SK-N-DZ (cell line): Measurements from ENCODE around the gene TNFAIP8L1.

Experiments used
- DNase-seq: peaks from one replicate; pipeline ENCODE4 v3.0.0-alpha.2; 2015; ENCODE audit warnings: low spot score

Gene TNFAIP8L1

GRCh38 chr19:4647676-4648644, 8.6 kb downstream of the TNFAIP8L1 start:
- DNase-seq = no peak

- DNase-seq = no peak
These were observed 10.2 kb downstream of the TNFAIP8L1 start for GRCh38 chr19:4649392-4650047.

- DNase-seq = no peak
These were observed 10.8 kb downstream of the TNFAIP8L1 start for GRCh38 chr19:4650159-4650558.

- DNase-seq = no peak
These were observed 12.8 kb downstream of the TNFAIP8L1 start for GRCh38 chr19:4652075-4652474.

- no peak for DNase-seq
These were observed 14.6 kb downstream of the TNFAIP8L1 start for GRCh38 chr19:4653793-4654436.

- DNase-seq = no peak
These were observed 15.4 kb downstream of the TNFAIP8L1 start for GRCh38 chr19:4654437-4655361.

DNA sequence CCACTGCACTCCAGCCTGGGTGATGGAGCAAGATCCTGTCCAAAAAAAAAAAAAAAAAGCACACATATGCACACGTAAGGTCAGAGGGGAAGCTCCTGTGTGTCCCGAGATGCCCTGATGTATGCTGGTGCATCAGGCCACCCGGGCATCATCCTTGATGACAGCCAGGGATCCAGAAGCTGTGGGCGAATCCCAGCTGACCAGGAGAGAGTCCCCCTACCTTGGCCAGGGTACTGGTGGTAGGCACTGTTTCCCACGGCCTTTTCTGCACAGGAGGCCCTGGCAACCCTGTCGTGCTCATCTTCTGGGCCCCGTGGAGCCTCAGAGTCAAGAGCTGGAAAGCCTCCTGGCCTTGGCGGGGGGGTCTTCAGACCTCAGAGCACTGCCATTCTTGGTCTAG, 16.8 kb downstream of the TNFAIP8L1 start:
- no peak for DNase-seq

GRCh38 chr19:4657262-4657661, 17.9 kb downstream of the TNFAIP8L1 start:
- DNase-seq = no peak

- no peak for DNase-seq
These were observed 18.5 kb downstream of the TNFAIP8L1 start for GRCh38 chr19:4657835-4658234.

DNA sequence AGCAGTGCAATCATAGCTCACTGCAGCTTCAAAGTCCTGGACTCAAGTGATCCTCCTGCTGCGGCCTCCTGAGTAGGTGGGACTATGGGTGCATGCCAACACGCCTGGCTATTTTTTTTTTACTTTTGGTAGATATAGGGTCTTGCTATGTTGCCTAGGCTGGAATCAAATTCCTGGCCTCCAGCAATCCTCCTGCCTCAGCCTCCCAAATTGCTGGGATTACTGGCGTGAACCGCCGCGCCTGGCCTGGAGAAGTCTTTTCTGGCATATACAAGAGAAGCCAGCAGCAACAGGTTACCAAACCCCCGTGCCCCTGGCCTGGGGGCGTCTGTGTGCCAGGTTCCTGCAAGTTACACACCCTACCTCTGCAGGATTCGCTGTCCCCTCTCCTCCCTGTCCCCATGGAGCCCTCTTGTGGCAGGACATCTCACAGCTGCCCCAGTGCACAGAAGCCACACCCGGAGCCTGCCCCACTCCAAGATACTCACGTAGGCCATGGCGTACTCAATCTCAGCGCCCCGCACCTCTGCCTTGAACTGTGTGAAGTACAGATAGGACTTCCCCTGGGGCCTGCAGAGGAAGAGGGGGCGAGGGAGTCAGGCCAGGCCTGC, 21.0 kb downstream of the TNFAIP8L1 start:
- DNase-seq = no peak

DNA sequence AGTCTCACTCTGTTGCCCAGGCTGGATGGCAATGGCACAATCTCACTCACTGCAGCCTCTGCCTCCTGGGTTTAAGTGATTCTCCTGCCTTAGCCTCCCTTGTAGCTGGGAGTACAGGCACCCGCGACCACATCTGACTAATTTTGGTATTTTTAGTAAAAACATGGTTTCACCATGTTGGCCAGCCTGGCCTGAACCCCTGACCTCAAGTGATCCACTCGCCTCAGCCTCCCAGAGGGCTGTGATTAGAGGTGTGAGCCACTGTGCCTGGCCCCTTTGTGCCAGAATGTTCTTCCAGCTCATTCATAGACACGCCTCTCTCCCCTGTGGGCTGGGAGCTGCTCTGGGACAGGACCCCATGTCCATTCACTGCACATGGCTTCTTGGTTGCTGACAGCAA, 21.7 kb downstream of the TNFAIP8L1 start:
- DNase-seq = no peak

GRCh38 chr19:4662020-4662695, 22.8 kb downstream of the TNFAIP8L1 start:
- no peak for DNase-seq

- DNase-seq = no peak
These were observed 23.5 kb downstream of the TNFAIP8L1 start for GRCh38 chr19:4662812-4663211.

DNA sequence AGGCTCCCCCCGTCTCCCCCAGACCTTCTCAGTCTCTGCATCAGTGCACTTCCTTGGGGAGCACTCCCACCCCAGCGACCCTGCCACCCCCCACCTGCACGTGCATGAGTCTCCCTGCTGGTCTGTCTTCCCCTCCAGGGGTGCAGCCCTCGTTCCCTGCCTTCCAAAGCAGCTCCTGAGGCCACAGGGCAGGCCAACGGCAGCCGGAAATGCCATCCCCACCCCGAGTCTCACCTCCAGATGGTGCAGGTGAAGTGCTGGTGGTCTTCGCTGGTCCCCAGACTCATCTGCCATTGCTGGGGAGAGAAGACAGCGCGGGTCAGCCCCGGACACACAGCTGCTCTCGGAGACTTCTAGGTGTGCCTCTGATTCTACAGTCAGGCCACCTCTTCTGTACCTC, 25.3 kb downstream of the TNFAIP8L1 start:
- no peak for DNase-seq

- DNase-seq = peak; percentile 87
These were observed 30.6 kb downstream of the TNFAIP8L1 start, which contains the start of gene MYDGF for GRCh38 chr19:4669723-4670480. MYDGF (minus strand) TSS chr19:4670342; CDS start chr19:4670334, 8 bp downstream.

DNA sequence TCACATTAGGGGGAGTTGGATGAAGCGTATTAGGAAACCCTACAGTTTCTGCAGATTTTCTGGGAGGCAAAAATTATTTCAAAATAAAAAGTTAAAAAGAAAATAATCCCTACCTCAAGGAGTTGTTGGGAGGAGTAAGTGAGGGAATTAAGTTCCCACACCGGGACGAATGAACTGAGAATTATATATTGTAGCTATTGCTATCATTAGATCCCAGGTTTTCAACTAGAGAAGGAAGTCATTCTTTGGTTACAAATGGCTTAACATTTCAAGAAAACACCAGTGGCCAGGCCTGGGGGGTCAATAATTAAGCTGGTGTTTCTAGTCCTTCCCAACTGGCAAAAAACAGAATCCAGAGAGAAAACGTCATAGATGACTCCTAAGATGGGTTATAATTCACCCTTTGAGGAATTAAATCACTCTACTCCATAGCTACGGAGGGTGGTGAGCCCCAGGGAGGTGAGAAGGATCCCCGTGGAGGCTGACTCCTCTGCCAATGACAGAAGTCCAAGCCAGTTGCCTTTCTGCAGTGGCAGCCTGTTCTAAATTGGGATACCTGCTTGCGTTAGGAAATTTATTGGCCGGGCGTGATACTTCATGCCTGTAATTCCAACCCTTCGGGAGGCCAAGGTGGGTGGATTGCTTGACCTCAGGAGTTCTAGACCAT, 32.0 kb downstream of the TNFAIP8L1 start:
- DNase-seq = no peak

DNA sequence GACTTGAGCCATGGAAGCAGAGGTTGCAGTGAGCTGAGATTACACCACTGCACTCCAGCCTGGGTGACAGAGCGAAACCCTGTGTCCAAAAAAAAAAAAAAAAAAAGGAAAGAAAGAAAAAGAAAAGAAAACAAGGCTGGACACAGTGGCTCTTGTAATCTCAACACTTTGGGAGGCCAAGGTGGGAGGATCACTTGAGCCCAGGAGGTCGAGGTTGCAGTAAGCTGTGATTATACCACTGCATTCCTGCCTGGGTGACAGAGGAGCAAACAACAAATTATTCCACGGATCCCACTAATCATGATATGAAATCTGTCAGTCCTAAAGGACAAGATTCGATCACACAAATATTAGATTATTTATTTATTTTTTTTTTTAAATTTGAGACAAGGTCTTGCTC, 33.9 kb downstream of the TNFAIP8L1 start:
- DNase-seq = no peak

DNA sequence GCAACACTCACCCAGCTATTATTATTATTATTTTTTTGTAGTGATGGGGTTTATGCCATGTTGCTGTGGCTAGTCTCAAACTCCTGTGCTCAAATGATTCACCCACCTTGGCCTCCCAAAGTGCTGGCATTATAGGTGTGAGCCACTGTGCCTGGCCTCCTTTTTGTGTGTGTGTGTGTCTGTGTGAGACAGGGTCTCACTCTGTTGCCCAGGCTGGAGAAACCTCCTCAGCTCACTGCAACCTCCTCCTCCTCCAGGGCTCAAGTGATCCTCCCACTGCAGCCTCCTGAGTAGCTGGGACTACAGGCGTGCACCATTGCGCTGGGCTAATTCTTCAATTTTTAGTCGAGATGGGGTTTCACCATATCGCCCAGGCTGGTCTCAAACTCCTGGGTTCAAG, 34.4 kb downstream of the TNFAIP8L1 start:
- no peak for DNase-seq

GRCh38 chr19:4675346-4675745, 36.0 kb downstream of the TNFAIP8L1 start:
- no peak for DNase-seq
